ENCODE measurements around the gene CPLX3.

Gene CPLX3

DNA sequence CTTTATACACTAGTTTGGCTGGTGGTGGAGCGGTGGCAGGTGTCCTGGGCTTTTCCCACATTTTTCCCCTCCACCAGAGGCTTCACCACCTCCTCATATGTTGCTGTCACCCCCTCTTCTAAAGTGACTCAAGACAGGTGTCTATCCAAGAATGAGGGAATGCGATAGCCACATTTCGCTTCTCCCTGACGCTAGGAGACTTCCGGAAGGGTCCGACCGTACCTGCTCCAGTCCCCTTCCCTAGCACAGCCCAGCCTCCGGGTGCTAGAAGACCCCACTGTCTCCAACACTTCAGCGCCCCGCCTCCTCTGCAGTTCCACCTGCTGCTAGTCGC is 46.2 kb downstream of the CPLX3 start:
- no peak for DNase-seq (ENCODE audit: low read depth)

DNA sequence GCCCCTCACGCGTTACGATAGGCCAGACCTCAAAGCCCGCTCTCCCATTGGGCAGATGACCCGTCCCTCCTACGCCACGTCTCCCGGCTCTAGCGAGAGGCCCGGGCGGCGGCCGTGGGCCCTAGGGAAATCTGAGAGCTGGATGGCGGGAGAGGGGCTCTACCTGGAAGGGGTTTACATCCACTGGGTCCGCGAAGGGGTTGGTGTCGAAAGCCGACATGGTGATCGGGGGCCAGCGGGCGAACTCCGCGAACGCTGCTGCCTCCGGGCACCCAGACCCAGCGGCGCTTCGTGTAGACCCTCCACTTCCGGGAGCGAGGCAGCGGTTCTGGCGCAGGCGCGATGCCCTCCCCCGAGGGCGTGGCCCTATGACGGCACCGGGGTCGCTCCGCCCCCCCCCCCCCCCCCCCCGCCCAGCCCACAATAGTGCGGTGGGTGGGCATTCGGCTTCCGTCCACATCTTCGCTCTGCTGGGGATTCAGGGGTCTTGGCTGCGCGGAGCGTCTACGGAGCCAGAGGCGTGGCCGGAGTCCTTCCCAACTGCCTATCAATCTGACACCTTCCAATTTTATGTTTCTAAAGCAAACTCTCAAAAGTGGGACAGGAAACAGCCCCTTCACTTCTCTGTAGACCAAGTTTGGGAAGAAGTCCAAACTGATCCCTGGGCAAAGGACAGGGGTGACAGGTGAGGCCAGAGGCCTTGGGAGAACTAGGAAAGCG is 46.8 kb downstream of the CPLX3 start, which contains the start of gene SCAMP2:
Gene SCAMP2 (minus strand): TSS at position 330 of the 720 bp plus-strand sequence. CDS start 110 bp downstream, at position 220.
- DNase-seq (ENCODE audit: low read depth) = peak; percentile 95

DNA sequence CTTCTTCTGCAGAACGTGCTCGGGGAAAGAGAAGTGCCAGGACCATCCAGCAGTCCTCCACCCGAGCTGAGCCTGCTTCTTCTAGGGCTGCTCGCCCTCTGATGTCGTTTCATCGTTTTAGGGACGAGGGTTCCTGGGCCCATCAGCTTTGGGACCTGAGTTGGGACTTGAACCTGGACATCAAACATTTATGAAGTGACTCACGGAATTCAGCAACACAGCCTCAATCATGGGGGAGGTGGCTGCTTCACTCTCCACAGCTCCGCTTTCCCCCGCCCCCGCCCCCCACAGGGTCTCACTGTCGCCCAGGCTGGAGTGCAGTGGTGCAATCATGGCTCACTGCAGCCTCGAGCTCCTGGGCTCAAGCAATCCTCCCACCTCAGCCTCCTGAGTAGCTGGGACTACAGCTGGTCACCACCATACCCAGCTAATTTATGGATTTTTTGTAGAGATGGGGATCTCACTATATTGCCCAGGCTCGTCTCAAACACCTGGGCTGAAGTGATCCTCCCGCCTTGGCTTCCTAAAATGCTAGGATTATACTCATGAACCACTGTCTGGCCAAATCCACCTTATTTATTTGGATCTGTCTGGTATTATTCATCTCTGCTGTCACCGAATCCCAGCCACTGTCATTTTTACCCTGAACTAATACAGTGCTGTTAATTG is 47.5 kb downstream of the CPLX3 start:
- DNase-seq (ENCODE audit: low read depth) = no peak

DNA sequence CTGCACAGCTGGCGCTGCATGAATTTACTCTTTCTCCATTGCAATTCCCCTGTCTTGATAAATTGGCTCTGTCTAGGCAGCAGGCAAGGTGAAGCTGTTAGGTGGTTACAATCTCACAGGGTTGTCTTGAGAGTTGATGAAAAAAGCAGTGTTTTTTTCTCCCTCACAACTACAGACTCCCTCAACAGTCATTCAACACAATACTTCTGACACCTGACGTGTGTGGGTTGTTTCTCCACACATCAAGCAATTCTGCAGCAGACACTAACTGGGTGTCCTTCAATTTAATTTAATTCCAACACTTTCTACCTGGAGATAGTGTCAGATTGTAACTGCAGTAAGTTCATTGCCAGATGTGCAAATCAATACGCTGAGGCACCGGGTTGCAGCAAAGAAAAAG is 51.8 kb downstream of the CPLX3 start:
- no peak for DNase-seq (ENCODE audit: low read depth)

Measured in CMK (cell line).